HG02678 (cell line): ENCODE results near the gene PRMT7.

Source experiments
- ATAC-seq: cut with Tn5 transposase; IDR thresholded peaks from one replicate; pipeline ENCODE4 v1.9.1; 2021; ENCODE audit warnings: mild to moderate bottlenecking, moderate library complexity; ENCODE audit not compliant: unreplicated experiment

The PRMT7 gene, protein sequence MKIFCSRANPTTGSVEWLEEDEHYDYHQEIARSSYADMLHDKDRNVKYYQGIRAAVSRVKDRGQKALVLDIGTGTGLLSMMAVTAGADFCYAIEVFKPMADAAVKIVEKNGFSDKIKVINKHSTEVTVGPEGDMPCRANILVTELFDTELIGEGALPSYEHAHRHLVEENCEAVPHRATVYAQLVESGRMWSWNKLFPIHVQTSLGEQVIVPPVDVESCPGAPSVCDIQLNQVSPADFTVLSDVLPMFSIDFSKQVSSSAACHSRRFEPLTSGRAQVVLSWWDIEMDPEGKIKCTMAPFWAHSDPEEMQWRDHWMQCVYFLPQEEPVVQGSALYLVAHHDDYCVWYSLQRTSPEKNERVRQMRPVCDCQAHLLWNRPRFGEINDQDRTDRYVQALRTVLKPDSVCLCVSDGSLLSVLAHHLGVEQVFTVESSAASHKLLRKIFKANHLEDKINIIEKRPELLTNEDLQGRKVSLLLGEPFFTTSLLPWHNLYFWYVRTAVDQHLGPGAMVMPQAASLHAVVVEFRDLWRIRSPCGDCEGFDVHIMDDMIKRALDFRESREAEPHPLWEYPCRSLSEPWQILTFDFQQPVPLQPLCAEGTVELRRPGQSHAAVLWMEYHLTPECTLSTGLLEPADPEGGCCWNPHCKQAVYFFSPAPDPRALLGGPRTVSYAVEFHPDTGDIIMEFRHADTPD

DNA sequence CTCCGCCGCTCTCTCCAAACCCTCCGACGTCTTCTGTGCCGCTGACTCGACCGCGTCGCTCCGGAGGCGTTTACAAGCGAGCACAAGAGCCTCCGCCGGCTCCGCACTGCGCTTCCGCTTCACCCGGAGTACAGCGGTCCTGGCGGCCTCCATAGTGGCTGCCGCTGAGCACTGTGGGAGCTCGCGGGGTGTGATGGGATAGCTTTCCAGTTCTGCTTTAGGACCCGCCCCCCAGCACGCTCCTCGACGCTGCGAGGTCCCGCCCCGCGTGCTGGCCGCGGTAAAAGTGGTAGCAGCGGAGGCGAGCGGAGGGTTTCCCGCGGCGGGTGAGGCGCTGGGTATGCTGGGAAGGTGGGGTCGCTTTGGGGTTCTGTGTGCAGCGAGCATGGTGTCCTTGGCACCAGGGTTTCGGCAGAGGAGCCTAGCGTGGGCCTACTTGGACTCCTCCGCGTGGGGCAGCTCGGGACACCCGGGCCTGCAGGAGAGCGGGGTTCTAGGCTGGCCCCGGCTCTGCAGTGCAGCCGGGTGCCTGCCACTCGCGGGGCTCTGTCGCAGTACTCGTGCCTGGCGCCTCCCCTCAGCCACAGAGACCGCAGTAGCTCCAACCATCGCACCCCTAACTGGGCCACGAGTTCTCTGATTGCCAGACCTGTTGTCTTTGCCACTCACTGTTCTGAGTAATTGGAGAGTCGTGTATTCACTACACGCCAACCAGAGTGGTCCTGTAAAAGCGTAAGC, at the start of gene PRMT7, which contains the start of gene SLC7A6OS:
Gene PRMT7, plus strand, starts transcription at position 246 of the 738 bp plus-strand sequence. CDS start 4,961 bp downstream, outside the sequence.
Gene SLC7A6OS, minus strand, starts transcription at position 173 of the 738 bp plus-strand sequence. Its CDS starts 20 bp downstream, at position 153.
- peak; percentile 97 for ATAC-seq

DNA sequence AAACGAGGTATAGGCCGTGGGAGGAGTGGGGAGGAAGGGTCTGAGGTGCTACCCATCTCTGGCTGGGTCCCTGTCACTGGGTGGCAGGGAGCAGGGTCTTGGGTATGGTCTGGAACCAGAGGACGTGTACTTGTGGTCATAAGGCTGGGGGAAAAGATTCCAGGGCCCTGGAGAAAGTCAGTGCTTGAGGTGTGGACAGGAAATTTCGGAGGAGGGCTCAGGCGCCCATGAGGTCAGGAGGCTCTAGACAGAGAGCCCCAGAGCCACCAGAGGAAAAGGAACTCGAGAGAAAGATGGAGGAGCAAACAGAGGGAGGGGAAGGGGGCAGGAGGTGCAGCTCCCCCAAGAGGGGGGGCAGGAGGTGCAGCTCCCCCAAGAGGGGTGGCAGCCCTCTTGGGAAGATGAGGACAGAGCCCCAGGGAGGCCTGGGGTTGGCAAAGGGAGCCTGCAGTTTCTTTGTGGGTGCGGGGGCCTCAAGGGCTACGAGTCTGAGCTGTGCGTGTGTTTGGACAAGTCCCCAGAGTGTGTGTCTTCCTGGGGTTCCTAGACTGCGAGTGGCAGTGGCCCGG, 47.2 kb upstream of the PRMT7 start:
- ATAC-seq, result peak; percentile 10

GRCh38 chr16:68264128-68265077, 46.4 kb upstream of the PRMT7 start, which contains the start of gene SLC7A6:
TSS of gene SLC7A6 (plus strand) at chr16:68264526. CDS start at chr16:68274727, 10,201 bp downstream.
- peak; percentile 64 for ATAC-seq

GRCh38 chr16:68265078-68265920, 45.5 kb upstream of the PRMT7 start:
- ATAC-seq, result peak; percentile 9

GRCh38 chr16:68267612-68268405, 43.0 kb upstream of the PRMT7 start:
- ATAC-seq, result no peak

GRCh38 chr16:68269793-68270192, 41.0 kb upstream of the PRMT7 start:
- ATAC-seq, result no peak

DNA sequence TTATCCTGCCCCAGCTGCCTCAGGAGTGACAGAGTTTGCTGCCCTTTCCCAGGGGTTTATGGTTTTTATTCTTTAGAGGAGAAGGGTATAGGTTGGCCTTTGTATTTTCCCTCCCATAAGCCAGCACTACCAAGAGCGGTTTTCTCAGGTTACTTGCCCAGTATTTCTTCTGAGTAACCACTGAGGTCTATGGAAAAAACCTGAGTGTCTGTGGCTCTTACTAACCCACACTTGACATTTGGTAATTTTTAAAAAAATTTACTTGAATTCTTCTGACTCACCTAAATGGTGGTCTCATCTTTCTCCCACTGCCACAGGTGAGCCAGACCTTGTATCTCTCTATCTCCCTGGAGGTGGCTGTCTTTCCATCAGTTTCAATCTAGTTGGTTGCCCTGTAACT, 40.5 kb upstream of the PRMT7 start:
- no peak for ATAC-seq

DNA sequence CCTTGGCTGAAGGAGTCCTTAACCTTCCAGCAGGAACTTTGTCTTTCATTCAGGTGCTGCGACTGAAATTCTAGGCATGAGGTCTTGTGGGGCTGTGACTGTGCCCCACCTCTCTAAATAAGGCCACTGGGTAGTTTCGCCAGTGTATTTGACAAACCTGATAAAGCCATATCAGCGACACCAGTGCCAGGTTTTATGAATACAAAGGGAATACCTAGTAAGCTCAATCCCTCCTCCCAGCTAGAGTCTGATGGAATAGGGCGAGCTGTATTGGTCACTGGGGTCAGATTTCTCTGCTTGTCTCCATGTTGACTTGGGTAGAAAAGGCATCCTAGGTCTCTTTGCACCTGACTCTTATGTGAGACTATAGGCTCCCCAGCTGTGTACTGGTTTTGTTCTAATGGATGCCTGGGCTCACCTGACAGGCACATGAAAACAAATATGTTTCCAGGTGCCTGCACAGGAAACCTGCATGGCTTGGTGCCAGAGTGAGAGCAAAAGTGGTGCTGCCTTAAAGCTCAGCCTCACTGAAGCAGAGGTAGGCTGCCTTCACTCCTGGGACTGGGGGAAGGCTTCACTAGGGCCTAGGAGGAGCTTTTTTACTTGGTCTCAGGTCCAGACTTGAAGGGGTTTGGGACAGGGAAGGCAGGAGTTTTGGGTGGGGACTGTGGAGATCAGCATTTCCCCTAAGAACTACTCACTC, 38.2 kb upstream of the PRMT7 start:
- no peak for ATAC-seq

DNA sequence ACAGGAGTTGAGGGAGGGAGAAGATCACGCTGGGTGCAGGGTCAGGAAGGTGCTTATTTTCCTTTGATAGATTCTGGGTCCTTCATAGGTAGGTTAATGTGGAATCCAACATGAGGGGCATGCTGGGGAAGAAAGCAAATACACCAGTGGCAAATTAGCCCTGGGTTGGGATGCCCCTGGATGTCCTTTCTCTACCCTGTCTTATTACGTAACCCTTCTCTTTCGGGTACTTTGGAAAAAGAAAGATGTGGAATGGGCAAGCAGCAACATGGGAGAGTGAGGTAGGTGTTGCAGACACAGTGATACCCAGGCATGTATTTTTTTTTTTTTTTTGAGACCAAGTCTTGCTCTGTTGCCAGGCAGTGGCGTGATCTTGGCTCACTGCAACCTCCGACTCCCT, 37.4 kb upstream of the PRMT7 start:
- ATAC-seq, result no peak

- ATAC-seq, result no peak
These were observed 36.9 kb upstream of the PRMT7 start for GRCh38 chr16:68273896-68274295.

- no peak for ATAC-seq
These were observed 36.4 kb upstream of the PRMT7 start for GRCh38 chr16:68274441-68274840.

DNA sequence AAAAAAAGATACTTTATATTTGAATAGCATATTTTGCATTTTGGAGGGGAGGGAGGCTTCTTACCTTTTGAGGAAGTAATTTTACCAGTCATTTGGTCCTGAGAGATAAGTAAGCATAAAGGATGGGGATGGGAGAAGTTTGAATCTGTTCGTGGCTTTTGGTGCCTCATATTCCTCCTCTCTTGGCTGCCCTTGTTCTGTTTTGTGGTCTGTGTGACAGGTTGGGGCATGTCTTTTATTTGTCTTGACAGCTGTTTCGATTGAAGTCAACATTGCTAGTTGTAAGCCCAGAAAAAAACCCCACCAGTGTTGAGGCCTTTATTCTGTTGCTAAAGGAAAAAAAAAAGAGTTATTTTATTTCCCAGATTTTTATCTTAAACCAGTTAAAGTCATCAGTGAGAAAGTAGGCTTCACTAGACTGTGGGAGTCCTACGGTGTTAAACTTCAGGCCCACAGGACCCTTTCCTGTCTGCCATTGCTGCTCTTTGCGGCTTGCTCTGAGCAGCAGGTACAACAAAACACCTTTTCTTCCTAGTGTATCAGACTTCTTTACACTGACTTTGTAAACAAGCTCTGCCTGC, 35.1 kb upstream of the PRMT7 start:
- ATAC-seq, result no peak

DNA sequence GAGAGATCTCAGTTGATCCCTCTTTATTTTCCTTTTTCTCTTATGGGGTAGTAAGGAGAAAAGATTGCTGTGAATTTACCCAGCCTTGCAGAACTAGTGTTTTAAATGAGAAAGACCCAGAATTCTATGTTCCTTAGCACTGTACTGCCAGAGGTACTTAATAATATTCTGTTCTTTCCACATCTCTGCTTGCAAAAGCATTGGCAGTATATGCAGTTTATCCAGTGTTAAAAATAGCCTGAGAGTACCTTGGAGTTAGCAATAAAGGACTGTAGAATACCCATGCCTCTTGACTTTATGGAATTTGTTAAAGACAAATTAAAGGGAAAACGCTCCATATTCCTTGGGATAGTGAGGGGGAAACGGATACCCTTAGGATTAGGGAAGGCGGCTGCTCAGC, 34.6 kb upstream of the PRMT7 start:
- no peak for ATAC-seq

- no peak for ATAC-seq
These were observed 30.9 kb upstream of the PRMT7 start for GRCh38 chr16:68279726-68280558.

- ATAC-seq, result no peak
These were observed 29.3 kb upstream of the PRMT7 start for GRCh38 chr16:68281368-68282063.

GRCh38 chr16:68282064-68282452, 28.8 kb upstream of the PRMT7 start:
- ATAC-seq, result no peak
